HG03175 (cell line): ENCODE measurements around the gene DOK5.

Source experiments
- ATAC-seq: cut with Tn5 transposase; IDR thresholded peaks from one replicate; pipeline ENCODE4 v1.9.1; 2021; ENCODE audit warnings: mild to moderate bottlenecking, moderate library complexity; ENCODE audit not compliant: unreplicated experiment

Gene DOK5

DNA sequence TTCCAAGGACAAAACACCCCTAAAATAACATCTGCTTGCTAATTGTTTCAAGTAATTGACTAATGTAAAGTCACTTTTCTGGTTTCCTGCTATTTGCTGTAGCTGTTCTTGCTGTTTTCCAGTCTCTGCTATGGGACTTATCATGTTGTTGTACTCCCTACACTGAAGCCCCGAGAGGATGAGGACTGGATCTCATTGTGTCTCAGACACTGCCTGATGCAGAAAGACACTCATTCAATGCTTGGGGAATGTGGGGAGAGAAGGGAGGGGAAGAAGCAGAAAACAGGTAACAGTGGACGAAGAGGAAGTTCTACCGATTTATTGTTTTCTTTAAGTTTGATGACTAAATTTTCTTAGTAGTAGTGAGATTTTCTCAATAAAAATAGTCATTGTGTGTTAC is 79.8 kb downstream of the DOK5 start:
- no peak for ATAC-seq

DNA sequence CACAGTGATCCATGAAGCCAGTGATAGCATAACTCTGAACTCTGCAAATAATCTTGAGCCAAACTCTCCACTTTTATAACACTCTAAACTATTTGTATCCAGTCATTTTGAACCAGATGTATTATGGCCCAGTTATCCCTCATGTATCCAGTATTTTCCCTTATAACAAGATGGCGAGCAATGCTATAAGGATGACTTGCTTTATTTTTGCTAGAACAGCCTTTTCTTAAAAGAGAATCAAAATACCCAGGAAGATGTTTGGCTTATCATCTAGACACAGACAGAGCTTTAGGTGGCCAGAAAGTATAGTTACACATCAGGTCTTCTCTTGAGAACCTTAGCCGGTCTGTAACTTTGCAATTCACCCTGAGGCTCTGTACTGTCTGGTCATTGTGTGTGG is 81.0 kb downstream of the DOK5 start:
- no peak for ATAC-seq

DNA sequence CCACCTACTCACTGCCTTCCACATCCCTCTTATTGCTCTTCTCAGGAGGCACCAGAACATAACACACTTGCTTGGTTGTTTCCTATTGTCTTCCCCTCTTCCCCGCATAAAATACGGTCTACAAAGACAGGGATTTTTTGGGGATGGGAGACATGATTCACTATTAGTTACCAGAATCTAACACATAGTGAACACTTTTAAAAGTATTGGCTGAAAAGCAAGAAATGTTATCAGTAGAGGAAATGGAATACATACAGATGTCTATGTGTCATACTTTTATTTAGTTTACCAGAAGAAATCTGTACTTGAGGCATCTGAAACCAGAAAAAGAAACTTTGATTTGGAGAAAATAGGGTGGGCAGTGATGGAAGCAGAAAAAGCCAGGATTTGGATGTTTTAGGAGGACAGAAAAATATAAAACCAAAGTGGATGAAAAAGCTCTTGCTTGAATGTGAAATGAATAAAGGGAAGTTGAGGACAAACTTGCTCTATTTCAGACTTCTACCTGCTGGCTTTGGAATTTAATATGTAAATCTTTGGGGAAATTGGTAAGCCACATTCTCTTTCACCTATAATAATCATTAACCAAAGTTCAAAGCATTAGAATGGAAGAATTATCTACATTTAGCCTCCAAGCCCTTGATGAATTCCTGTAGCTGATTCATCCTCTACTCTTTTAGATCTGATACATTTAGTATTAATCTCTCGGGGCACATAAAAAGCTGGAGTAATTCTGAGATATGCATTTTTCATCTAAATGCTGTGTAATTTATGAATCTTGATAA is 82.6 kb downstream of the DOK5 start:
- ATAC-seq, result no peak

DNA sequence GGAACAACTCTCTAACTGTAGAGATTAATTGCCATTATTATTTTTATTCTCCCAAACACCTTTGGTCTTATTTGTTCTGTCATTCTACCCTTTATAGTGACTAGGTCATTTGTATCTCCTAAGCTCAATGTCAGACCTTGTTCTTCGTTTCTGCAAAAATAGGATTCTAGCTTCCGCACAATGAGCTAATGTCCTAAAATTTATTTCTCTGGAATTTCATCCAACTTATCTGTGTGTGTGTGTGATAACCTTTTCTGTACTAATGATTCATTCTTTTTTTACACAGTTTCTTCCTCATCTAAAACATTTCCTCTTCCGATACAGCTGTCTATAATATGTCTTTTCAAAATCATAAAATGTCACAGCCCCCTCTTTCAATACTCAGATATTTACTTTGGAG is 84.5 kb downstream of the DOK5 start:
- ATAC-seq, result no peak

DNA sequence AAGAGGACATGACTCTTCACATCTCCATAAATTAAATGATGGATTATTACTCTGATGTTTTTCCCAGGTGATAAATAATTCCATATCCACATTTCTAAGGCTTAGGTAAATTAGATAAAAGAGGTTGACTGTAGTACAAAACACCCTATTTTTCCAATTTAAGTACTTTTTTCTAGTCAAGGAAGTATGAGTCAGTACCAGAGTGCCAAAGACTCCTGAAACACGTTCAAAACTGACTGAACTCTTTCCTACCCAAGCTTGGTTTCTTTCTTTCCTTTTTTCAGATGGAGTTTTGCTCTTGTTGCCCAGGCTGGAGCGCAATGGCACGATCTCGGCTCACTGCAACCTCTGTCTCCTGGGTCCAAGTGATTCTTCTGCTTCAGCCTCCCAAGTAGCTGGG is 85.0 kb downstream of the DOK5 start:
- ATAC-seq, result no peak

DNA sequence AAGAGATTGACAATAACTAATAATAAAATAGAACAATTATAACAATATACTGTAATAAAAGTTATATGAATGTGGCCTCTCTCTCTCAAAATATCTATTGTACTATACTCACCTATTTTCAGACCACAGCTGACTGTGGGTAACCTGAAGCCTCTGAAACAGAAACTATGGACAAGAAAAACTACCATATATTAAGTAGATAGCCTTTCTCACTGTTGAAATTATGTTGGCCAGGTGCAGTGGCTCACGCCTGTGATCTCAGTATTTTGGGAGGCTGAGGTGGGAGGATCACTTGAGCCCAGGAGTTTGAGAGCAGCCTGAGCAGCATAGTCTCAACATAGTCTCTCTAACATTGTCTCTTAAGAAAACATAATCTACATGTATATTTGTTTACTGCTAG is 89.9 kb downstream of the DOK5 start:
- no peak for ATAC-seq

DNA sequence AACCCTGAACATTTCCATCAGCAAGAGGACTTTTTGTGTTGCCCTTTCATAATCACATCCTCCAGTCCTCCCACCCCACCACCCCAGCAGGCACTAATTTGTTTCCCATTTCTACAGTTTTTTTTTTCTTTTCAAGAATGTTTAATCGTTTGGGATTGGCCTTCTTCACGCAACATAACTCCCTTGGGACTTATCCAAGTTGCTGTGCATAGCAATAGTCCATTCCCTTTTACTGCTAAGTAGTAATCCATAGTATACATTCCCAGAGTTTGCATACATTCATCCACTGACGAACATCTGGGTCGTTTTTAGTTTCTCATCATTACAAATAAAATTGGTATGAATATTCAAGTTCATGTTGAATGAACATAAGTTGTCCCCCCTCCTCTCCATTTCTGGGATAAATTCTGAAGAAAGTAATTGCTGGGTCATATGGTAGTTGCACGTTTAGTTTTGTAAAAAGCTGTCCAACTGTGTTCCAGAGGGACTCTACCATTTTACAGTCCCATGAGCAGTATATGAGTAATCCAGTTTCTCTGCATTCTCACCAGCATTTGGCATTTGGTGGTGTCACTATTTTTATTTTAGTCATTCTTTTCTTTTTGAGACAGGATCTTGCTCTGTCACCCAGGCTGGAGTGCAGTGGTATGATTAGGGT is 90.8 kb downstream of the DOK5 start:
- no peak for ATAC-seq

DNA sequence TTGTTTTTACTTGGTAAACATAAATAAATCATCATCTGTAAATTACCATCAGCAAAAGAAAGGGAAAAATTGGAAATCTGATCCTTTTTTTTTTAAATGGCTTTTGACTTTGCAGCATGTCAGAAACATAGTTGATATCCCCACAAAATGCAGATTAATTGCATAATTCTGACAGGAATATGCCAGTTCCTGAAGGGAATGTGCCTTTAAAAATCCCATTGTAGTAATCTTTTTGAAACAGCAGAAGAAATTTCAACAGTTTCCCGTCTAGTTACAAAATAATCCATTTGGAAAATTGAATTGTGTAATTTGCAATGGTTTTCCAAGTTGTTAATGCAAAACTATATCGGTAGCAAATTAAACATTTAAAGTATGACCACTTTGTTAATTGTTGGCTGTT is 95.2 kb downstream of the DOK5 start:
- no peak for ATAC-seq

DNA sequence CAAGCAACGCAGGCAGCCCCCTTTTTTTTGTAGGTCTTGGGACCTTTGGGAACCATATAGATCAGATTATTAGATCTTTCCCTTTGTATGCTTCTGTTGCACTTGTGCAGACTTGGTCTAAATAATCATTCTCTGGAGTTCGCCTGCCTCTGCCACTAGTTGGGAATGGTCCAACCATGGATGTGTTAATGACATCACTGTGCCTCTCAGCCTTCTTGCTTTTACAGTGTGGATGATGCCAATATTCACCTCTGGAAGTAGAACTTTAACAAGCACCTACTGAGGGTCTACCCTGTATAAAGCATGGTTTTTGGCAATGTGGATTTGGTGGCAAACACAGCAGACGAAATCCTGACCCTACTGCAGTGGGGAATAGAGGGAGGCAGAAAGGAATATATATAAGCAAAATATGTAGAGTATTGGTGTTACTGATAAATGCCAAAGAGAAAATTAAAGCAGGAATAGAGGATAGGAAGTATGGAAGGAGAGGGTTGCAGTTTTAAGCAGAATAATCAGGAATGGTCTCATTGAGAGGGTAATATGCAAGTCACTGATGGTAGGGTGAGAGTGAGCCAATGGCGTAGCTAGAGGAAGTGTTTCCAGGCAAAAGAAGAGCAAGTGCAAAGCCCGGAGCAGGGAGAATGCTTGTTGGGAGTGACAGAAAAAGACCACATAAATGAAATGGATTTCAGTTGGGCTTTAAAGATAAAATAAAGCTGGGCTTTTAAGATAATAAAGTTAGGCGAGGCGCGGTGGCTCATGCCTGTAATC is 97.5 kb downstream of the DOK5 start:
- ATAC-seq, result no peak

DNA sequence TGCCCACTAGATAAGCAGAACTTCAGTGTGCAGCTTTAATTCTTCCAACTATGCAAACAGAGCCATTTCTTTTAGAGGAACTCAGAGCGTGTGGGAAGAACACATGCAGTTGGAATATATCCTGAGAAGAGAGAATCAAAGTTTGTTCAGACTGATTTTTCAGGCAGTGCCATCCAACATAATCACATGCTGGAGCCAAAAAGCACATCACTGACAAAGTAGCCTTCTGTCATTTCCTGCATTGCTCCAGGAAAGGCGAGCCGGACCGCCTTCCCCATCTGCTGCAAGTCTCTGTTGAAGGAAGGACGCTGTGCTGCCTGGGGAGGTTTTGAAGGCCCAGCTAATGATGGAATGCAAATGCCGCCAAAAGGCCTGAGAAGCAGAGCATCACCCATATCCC is 98.4 kb downstream of the DOK5 start:
- ATAC-seq, result no peak

DNA sequence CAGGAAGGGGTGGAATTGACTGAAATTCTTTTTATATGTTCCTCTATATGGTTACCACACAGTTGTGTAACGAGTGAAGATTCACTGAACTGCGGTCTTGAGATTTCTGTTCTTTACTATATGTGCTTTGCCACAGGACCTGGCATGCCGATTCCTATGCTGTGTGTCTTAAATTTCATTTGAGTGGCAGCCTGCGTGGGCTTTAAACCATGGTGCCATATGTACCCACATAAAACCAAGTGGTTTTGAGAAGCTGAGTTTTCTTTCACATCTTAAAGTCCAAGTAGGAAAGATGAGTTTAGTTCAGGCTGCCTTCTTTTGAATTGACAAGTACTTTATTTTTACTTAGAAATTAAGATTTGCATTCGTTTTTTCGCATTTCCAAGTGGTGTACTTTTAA is 101.1 kb downstream of the DOK5 start:
- ATAC-seq, result no peak

DNA sequence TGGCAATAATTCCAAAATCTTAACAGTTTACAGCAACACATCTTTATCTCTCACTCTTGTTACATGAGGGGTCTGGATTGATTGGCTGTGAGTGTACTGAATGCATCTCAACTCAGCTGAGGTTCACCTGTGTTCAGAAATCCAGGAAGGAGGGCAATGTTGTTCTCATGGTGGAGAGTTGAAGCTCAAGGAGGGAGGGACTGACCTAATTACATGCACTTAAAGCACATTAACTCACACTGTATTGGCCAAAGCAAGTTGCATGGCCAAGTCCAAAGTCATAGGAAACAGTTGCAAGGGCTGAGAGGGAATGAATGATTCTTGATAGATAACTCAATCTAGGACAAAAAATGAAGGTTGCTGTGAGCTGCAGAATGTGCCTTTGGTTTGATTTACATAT is 102.2 kb downstream of the DOK5 start:
- no peak for ATAC-seq

DNA sequence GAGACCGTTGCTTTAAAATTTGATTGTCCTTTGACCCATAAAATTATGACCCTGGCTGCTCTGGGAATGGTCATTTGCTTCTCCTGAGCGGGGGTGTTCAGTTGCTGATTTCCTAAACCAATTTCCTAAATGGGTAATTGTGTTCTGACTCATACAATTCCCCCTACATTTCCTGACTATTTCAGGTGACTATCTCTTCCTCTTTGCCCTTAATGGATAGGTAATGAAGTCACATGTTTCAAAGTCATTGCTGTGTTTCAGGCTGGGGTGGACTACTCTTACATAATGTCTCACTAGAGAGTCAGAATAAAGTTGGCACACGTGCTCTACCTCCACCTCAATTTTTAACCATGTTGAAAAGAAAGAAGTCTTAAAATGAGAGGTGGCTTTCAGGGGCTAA is 109.8 kb downstream of the DOK5 start:
- no peak for ATAC-seq

DNA sequence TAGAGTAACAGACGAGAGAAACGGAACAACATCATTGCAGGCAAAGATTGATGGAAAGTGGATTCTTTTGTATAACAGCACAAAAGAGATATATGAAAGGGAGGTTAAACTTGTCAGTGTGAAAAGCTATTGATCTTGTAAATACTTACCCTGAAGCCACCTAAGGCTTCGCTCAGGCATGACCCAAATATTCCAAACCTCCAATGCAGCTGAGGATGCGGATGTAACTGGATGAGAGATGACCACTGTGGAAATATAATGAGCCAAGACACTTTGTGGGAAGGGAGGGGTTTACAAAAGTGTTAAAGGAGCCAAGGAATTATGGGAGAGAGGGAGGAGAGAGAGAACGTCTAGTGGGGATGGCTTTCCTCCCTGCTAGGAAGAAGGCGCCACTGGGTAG is 112.0 kb downstream of the DOK5 start:
- ATAC-seq, result no peak

DNA sequence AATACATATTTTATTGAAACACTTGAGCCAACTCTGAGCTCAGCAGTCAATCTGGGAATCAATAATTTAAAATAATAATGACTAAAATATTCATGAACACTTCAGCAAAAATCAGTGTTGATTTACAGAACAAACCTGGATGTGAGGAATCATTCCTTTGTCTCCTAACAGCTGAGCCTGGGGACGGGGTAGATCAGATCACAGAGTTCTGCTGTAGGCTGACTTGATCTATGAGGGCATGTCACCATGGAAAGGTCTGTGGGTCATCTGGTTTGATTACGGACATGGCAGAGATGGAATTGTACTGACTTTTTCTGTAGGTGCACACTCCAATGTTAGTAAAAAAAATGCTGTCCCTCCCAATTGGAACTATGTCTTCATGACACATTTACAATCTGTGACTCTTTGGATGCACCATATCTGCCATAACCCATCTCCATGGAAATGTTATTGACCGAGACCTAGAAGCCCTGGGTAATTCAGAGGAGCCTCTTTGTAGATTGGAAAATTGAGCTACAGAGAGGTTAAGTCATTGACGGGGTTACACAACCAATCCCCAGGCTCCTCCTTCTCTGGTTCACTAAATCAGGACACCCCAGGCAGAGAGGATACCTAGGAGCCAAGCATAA is 114.1 kb downstream of the DOK5 start:
- ATAC-seq, result no peak

DNA sequence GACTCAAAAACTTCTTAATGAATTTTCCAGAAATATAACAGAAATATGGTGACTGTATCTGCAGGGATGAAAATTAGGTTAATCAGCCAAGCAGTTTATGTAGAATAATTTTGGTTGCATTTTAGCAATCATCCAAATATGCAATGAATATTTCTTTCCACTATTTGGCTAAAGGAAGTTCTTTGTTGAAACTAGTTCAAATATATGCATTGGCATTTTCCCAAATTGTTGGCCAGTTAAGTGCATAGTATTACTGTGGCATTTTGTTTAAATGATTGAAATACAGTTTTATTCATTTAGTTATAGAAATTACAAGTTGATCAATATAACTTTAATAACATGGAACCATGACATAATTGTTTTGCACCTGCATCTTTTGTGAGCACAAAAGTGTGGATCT is 115.5 kb downstream of the DOK5 start:
- ATAC-seq, result no peak

DNA sequence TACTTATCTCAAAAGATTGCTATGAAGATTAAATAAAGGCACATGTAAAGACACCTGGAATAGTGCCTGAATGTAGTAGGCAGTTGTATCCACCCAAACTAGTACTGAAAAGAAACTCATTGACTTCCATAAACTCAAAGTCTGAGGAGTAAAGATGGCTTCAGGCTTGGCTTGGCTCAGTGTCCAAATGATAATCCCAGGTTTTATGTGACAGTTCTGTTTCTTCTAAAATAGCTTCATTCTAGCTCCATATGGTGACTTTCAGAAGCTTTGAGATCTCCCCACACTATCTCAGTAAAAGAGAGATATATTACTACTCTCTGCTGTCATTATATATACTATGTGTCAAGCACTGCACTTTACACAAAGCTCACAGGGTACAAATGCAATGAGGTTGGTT is 121.3 kb downstream of the DOK5 start:
- no peak for ATAC-seq

DNA sequence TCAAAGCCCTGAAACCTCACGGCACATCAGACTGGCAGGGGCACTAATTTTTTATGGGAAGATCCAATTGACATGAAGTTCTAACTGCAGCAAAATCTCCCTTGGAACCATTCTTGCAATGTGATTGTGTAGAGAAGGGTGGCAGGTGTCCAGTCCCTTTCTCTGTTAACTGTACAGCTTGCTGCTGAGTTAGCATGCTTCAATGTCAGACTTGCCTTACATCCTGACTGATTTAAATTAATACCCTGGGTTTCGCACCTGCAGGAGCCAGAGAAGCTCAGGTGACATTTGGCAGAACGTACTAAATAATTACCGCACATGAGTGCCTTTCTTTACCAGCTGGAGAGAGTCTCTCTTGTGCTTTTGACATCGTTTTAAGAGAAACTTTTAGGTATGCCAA is 123.0 kb downstream of the DOK5 start:
- ATAC-seq, result no peak

DNA sequence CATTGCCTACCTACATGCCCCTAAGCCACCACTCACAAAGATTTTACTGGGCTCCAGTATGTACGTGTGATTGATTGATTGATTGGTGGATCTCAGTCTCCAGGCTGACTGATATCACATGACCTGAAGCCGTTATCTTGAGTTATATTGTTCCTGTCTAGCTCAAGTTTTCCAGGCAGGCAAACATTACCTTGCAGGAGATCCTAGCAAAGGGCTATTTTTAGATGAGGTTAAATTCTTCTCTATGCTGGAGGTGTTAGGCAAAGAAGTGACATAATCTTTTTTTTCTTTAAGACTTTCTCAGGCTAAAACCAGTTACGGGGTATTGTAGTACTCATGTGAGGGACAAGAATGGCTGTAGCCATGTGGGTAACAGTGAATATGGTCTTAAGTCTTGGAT is 125.2 kb downstream of the DOK5 start:
- ATAC-seq, result no peak

DNA sequence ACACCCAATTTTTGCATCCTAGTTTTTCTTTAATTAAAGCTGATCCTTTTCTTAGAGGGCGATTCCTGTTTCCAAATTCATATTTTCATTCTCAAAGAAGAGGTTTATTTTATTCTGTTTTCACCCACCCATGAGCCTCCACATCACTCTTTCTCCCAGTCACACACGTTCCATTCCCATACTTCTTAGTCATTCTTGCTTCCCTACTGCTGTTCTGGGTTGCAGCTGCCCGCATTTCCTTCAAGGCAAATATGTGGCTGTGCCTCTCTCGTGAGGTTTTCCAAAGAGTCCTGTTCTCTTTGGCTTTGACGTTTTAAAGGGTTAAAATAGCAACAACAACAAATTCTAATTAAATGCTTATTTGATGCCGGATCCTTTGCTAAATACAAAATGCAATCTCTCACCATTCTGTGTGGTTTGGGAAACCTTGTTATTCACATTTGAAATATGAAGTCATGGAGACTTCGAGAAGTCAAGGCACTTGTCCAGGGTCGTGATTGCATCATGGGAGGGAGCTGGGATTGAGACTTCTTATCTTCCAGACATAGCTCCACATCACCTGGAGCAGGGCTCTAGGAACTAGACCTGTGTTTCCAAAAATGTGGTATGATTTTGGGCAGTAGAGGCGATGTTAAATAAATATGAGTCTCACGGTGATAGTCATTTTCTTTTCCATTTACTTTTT is 126.6 kb downstream of the DOK5 start:
- ATAC-seq, result no peak

DNA sequence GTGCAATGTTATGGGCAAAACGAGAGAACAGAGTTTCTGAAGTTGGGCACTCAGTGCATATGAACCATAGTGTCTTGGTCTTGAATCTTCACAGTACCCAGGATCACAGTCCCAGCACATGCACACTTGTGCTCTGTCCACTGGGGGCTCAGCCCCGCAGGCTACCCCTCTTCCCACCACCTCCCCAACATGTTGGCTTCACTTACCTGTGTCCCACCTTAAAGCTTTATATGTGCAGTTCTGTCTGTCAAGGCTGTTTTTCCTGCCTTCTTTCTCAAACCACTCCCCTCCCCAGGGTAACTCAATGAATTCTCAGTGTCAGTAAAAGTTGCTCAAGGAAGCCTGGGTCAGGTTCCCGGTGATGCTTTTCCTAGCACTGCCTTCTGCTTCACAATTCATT is 129.9 kb downstream of the DOK5 start:
- ATAC-seq, result no peak
